ENCODE results near the gene EPX.

DNA sequence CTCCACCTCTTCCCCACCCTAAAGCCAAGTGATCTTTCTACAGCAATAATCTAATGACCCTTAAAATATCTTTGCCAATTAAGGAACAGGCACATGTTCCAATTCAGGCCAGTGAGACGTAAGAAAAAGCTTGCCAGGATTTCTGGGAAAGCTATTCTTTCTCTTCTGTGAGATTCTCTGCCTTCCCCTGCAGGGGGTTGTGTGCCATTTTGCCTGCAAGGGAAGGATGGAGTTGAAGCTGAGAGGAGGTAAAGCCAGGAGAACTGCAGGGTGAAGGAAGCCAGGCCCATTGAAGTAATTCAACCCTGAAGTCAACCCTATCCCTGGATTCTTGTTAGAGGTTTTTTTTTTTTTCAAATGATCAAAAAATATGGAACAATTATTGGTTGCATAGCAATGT, 36.9 kb downstream of the EPX start:
- TF ChIP-seq, protein P1, sequence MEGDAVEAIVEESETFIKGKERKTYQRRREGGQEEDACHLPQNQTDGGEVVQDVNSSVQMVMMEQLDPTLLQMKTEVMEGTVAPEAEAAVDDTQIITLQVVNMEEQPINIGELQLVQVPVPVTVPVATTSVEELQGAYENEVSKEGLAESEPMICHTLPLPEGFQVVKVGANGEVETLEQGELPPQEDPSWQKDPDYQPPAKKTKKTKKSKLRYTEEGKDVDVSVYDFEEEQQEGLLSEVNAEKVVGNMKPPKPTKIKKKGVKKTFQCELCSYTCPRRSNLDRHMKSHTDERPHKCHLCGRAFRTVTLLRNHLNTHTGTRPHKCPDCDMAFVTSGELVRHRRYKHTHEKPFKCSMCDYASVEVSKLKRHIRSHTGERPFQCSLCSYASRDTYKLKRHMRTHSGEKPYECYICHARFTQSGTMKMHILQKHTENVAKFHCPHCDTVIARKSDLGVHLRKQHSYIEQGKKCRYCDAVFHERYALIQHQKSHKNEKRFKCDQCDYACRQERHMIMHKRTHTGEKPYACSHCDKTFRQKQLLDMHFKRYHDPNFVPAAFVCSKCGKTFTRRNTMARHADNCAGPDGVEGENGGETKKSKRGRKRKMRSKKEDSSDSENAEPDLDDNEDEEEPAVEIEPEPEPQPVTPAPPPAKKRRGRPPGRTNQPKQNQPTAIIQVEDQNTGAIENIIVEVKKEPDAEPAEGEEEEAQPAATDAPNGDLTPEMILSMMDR (IDR thresholded peaks at IDR 0.05; ENCODE audit: poor library complexity): no peak
- TF ChIP-seq EZH2phosphoT487 (IDR thresholded peaks at IDR 0.05; ENCODE audit: low read depth, severe bottlenecking, unreplicated experiment): no peak

All from hepatocyte (in vitro differentiated cells).